ENCODE results near the gene DLGAP1.

Gene DLGAP1

GRCh38 chr18:3623769-3624545 is 831.1 kb downstream of the DLGAP1 start:
- TF ChIP-seq CTCF (IDR thresholded peaks at IDR 0.05; ENCODE audit: extremely low read depth, insufficient read depth, missing control alignments): no peak
- in situ Hi-C loops (cut with MboI; ENCODE audit: low pct_unique_long_range_greater_than_20kb, low sequenced_read_pairs, unreplicated experiment): no loop called here
- DNase-seq (ENCODE audit: low spot score): no peak

- in situ Hi-C loops (cut with MboI; ENCODE audit: low pct_unique_long_range_greater_than_20kb, low sequenced_read_pairs, unreplicated experiment): no loop called here
- DNase-seq (ENCODE audit: low spot score): no peak
- no peak for TF ChIP-seq CTCF (IDR thresholded peaks at IDR 0.05; ENCODE audit: extremely low read depth, insufficient read depth, missing control alignments)
Measured at GRCh38 chr18:3620146-3621119, 834.7 kb downstream of the DLGAP1 start.

- no peak for DNase-seq (ENCODE audit: low spot score)
- in situ Hi-C loops (cut with MboI; ENCODE audit: low pct_unique_long_range_greater_than_20kb, low sequenced_read_pairs, unreplicated experiment): no loop called here
- no peak for TF ChIP-seq CTCF (IDR thresholded peaks at IDR 0.05; ENCODE audit: extremely low read depth, insufficient read depth, missing control alignments)
Measured at GRCh38 chr18:3619746-3620145, 835.4 kb downstream of the DLGAP1 start.

GRCh38 chr18:3619222-3619621 is 835.9 kb downstream of the DLGAP1 start:
- in situ Hi-C loops (cut with MboI; ENCODE audit: low pct_unique_long_range_greater_than_20kb, low sequenced_read_pairs, unreplicated experiment): no loop called here
- TF ChIP-seq CTCF (IDR thresholded peaks at IDR 0.05; ENCODE audit: extremely low read depth, insufficient read depth, missing control alignments): no peak
- no peak for DNase-seq (ENCODE audit: low spot score)

GRCh38 chr18:3616744-3617143 is 838.4 kb downstream of the DLGAP1 start:
- TF ChIP-seq CTCF (IDR thresholded peaks at IDR 0.05; ENCODE audit: extremely low read depth, insufficient read depth, missing control alignments): no peak
- in situ Hi-C loops (cut with MboI; ENCODE audit: low pct_unique_long_range_greater_than_20kb, low sequenced_read_pairs, unreplicated experiment): no loop called here
- no peak for DNase-seq (ENCODE audit: low spot score)

- TF ChIP-seq CTCF (IDR thresholded peaks at IDR 0.05; ENCODE audit: extremely low read depth, insufficient read depth, missing control alignments): no peak
- in situ Hi-C loops (cut with MboI; ENCODE audit: low pct_unique_long_range_greater_than_20kb, low sequenced_read_pairs, unreplicated experiment): no loop called here
- no peak for DNase-seq (ENCODE audit: low spot score)
Measured at GRCh38 chr18:3616142-3616541, 839.0 kb downstream of the DLGAP1 start.

Data from GM13977 (cell line).